Stimulated activated CD8-positive, alpha-beta memory T cell treated with anti-CD3 and anti-CD28 coated beads, Interleukin-2, amount 100 ng/mL, for 48 hours (primary cell): Measurements from ENCODE around the gene CDK13.
A peak's percentile ranks its signal among the peaks of the same experiment; 100 is the strongest.
"Not testable (repeated sequence)": the region's sequence is repeated elsewhere in the genome, so short reads cannot be mapped to it uniquely, and the experiment has no call there.

Experiments used
- DNase-seq, 2 donors: peaks; one replicate each; pipeline ENCODE4 v3.0.0-alpha.2; 2020; ENCODE audit warnings: low read depth in 2 of 2

CDK13 gene

DNA sequence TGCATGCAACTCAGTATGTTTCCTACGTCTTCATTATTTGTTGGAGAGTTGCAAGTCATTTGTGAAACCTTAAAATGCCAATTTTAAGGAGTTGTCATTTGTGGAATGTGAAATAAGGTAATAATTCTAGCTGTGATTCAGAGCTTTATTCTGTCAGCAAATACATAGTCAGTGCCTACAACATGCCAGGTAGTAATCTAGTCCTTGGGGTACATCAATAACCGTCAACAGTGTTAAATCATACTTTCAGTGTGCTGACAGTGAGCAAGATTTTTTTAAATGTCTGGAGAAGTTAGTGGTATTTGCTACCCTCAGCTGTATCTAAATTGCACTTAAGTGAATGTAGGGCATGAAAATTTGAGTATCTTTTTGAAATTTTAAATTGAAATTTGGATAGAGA, 147.7 kb downstream of the CDK13 start:
- no peak for DNase-seq

DNA sequence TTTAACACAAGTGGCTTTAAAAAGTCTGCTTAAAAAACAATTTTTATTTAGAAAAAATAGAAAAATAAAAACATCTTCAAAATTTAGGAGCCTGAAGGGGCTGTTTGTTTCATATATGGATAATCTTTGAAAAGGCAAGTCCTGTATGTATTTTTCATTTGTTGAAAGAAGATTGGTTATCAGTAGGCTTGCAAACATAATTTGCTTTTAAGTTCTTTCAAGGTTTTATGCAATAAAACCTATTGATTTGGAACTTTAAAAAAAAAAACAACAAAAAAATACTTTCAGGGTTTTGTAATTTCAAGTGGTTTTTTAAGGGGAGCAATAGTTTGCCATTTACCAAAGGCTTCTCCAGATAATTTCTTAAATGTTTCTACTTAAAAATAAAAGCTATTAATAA, 148.8 kb downstream of the CDK13 start:
- DNase-seq = no peak

DNA sequence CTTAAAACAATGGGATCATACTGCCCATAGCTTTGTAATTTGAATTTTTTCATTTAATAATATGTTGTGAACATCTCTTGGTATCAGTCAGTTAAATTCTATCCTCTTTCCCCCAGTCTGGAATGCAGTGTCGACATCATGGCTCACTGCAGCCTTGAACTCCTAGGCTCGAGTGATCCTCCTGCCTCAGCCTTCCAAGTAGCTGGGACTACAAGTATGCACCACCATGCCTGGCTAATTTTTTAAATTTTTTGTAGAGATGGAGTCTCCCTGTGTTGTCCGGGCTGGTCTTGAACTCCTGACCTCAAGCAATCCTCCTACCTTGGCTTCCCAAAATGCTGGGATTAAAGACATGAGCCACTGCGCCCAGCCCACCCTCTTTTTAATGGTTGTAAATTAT, 149.8 kb downstream of the CDK13 start:
- no peak for DNase-seq

DNA sequence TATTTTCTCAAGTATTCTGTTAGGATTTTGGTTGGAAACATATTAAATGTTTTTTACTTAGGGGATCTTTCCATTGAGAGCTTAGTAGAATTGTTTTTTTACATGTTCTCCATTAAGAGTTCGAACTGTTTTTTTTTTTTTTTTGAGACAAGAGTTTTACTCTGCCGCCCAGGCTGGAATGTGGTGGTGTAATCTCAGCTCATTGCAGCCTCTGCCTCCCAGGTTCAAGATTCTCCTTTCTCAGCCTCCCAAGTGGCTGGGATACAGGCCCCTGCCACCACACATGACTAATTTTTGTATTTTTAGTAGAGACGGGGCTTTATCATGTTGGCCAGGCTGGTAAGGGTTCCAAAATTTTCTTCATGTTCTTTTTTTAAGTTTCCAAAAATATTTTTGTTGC, 151.1 kb downstream of the CDK13 start:
- DNase-seq = no peak

DNA sequence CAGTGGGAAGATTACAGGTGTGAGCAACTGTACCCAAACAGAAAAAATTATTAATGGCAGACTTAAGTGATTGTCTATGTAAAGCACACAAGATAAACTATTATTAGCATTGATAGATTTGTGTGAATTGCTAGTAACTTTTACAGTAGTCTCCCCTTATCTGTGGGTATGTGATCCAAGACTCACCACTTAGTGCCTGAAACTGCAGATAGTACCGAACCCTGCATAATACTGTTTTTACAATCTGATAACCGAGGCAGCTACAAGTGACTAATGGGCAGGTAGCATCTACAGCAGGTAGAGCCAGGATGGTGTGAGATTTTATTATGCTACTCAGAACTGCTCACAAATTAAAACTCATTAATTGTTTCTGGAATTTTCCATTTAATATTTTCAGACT, 152.8 kb downstream of the CDK13 start:
- no peak for DNase-seq

DNA sequence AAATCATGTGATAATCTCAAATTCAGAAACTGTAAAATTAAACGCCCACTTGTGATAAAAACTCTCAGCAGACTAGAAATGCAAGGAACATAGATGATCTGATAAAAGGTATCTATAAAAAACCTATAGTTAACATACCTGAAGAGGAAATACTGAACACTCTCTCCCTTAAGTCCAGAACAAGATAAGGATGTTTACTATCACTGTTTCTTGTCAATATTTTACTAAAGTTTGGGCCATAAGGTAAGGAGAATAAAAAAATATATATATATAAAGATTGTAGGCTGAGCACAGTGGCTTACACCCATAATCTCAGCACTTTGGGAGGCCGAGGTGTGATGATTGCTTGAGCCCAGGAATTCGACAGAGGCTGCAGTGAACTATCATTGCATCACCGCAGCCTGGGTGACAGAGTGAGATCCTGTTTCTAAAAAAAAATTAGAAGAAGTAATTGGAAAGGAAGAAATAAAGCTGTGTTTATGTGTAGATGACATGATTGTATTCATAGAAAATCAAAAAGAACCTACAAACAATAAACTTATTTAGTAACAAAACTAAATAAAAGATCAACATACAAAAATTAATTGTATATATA, 155.9 kb downstream of the CDK13 start:
- DNase-seq = no peak

DNA sequence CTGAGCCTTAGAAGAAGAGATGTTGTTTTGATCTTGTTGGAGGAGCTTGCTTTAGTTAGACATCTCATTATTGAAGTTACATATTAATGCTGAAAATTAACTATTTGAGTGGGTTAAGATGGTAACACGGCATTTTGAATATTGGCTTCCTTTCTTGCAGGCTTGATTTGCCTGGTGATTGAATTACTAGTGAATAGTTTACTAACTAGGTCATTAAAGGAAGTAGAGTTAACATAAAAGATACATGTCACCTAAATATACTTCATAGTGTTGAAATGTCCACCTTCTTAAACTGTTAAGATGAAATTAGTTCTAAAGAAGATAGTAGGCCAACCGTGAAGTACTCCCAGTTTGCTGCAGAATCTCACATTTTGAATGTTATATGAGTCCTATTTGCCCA, 165.9 kb downstream of the CDK13 start:
- DNase-seq = no peak

DNA sequence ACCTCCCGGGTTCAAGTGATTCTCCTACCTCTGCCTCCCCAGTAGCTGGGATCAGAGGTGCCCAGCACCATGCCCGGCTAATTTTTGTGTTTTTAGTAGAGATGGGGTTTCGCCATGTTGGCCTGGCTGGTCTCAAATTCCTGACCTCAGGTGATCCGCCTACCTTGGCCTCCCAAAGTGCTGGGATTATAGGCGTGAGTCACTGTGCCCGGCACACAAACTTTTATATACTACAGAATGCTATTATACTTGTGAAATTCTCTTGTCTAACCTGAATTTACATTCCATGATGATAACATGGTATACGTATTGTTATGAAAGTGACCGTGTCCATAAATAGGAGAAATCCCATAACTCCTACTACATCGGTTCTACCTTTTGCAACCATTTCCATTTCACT, 167.1 kb downstream of the CDK13 start:
- not testable (repeated sequence) for DNase-seq

DNA sequence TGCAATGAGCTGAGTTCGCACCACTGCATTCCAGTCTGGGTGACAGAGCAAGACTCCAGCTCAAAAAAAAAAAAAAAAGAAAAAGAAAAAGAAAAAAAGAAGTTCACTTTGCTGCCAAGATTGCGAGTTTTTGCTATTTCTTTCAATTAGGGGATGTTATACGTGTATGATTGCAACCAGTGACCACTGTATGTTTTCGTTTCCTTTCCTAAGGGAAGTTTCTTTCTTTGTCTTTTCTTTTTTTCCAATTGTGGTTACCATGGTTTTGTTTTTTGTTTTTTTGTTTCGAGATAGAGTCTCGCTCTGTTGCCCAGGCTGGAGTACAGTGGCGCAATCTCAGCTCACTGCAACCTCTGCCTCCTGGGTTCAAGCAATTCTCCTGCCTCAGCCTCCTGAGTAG, 168.1 kb downstream of the CDK13 start:
- DNase-seq = not testable (repeated sequence)

DNA sequence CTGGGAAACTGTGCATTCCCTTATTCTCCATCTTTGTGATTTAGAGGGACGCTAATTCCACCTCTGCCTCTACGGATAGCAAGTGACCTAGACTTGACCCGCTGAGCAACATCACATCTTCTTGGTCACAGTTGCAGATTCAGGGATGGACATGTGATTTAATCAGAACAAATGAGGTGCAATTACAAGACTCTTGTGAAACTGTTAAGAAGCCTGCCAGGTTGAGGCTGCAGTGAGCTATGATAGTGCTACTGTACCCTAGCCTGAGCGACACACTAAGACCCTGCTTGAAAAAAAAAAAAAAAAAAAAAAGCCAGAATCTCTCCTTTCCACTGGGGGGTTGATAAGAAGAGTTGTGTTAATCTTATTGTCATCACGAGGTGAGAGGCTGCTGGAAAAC, 170.0 kb downstream of the CDK13 start:
- DNase-seq = no peak

DNA sequence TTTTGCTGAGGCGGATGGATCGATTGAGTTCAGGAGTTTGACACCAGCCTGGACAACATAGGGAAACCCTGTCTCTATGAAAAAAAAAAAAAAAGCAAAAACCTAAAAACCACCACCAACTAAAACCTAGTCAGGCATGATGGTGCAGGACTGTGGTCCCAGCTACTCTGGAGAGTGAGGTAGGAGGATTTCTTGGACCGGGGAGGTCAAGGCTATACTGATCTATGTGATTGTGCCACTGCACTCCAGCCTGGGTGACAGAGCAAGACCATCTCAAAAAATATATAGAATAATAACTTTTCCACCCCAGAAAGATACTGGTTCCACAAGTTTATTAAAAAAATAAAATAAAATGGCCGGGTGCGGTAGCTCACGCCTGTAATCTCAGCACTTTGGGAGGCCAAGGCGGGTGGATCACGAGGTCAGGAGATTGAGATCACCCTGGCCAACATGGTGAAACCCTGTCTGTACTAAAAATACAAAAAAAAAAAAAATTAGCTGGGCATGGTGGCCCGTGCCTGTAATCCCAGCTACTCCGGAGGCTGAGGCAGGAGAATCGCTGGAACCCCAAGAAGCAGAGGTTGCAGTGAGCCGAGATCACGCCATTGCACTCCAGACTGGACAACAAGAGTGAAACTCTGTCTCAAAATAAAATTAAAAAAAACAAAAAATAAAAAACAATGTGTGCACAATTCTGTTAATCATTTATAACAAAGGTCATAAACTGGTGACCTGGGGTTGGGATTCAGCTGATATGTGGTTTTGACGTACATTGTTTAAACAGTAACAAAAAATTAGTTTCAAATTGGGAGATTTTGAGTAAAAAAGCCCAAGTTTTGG, 172.3 kb downstream of the CDK13 start:
- DNase-seq = not testable (repeated sequence)

DNA sequence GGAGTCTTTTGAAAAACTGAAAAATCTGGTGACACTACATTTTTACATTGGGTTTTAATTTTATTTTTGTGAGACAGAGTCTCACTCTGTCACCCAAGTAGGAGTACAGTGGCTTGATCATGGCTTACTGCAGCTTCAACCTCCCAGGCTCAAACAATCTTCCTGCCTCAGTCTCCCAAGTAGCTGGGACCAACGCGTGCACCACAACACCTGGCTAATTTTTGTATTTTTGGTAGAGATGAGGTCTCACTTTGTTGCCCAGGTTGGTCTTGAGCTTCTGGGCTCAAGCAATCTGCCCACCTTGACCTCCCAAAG, 172.8 kb downstream of the CDK13 start:
- DNase-seq = no peak

DNA sequence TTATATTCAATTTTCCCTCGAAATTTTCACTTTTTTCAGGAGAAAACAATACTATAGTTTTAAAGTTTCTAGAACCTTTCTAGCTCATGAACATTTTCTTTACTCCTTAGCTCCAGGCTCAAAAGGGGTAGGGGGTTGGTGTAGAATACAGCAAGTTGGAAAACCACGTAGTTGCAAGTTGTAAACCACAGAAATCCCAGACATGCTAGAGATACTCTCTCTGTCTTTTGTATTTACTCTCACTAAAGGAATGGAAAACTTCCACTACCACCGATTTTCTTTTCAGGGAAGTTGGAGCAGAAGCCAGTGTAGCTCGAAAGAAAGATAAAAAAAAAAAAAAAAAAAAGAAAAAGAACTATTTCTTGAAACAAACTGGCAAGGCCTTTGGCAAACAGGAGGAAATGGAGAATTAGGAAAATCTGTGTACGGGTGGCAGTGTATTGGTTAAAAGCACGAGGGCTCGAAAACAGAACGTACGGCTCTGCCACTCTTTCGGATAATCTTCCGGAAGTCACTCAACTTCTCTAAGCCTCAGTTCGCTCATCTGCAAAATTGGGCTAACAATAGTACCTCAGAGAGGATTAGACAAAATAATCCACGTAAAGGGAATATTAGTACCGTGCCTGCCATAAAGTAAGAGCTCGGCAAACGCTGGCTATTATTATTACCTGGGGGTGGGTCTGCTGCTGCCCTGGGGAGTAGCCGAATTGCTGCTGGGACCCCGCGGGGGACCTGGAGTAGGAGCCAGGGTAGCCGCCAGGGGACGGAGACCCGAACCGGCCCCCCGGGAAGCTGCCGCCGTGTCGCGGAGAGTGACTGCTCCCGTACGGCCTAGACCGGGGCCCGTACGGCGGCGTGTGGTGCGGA, 183.7 kb downstream of the CDK13 start:
- DNase-seq = no peak

DNA sequence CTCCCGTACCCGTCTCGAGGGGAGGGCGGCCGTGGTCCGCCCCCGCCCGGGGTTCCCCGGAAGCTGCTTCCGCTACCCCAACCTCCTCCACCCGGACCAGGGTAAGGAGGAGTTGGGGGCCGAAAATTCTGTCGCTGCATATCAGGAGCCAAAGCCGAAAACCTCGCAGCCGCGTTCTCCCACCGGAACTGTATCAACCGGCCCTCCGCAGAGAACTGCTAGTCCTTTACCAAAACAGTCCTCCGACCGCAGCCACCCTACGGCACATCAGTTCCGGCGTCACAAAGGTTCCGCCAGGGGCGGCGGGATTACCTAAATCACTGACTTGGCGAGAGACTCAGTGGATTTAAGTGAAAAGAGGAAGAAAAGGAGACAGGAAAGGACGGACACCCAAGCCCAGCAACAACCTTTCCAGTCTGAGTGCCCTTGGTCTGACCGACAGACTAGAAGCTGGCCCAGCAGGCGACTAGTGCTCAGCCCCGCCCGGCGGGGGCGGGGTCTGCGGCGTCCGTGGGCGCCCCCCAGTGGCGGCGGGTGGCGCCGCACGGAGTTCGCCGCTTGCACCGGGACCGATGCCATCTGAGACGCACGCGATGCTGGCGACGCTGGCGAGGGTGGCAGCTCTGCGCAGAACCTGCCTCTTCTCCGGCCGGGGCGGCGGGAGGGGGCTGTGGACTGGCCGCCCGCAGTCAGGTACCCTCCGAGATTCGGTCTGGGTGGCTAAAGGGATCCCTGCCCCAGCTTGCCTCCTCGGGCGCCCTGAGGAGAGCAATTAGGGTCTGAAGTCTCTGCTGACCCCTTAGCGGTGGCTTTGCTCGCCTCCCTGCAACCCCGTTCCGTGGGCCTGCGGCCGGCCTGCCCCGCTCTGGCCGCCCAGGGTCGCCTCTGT, 184.6 kb downstream of the CDK13 start, which contains the start of the genes MPLKIP and SUGCT:
Gene MPLKIP (minus strand): TSS at position 195 of the 889 bp plus-strand sequence. CDS start 55 bp downstream, at position 140.
Gene SUGCT (plus strand): TSS at position 578 of the 889 bp plus-strand sequence.
- DNase-seq = peak; percentile 72 to 76

DNA sequence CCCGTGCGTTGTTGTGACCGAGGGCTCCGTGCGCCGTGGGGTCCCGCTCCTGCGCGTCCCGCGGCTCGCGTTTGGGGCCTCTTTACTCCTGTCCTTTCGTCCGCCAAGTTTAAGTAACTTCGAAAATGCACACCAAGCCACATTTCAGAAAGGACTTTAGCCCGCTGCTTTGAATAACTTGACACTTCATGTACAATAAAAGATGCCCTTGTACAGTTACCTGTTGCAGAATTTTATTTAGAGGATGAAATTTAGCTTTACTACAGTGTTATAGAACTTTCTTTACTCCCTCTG, 185.2 kb downstream of the CDK13 start:
- DNase-seq = no peak

DNA sequence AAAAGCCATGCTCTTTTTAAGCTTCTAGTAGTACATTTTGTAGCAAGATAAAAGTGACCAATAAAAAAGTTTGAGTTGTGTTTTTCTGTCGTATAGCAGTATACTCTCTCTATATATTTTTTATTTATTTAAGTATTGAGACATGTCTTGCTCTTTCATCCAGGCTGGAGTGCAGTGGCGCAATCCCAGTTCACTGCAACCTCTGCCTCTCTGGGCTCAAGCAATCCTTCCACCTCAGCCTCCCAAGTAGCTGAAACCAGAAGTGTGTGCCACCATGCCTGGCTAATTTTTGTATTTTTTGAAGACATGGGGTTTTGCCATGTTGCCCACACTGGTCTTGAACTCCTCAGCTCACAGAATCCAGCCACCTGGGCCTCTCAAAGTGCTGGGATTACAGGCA, 187.5 kb downstream of the CDK13 start:
- no peak for DNase-seq

DNA sequence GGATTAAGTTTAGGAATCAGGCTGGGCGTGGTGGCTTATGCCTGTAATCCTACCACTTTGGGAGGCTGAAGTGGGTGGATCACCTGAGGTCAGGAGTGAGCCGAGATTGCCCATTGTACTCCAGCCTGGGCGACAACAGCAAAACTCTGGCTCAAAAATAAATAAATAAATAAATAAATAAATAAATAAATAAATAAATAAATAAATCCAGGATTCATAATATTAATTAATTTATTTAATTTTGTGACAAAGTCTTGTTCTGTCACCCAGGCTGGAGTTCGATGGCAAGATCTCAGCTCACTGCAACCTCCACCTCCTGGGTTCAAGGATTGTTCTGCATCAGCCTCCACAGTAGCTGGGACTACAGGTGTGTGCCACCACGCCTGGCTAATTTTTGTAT, 188.9 kb downstream of the CDK13 start:
- no peak for DNase-seq

DNA sequence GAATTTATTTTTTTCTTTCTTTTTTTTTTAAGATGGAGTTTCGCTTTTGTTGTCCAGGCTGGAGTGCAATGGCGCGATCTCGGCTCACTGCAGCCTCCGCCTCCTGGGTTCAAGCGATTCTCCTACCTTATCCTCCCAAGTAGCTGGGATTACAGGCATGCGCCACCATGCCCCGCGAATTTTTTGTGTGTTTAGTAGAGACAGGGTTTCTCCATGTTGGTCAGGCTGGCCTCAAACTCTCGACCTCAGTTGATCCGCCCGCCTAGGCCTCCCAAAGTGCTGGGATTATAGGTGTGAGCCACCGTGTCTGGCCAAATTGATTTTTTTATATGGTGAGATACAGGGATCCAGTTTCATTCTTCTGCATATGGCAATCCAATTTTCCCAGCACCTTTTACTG, 189.8 kb downstream of the CDK13 start:
- not testable (repeated sequence) for DNase-seq

DNA sequence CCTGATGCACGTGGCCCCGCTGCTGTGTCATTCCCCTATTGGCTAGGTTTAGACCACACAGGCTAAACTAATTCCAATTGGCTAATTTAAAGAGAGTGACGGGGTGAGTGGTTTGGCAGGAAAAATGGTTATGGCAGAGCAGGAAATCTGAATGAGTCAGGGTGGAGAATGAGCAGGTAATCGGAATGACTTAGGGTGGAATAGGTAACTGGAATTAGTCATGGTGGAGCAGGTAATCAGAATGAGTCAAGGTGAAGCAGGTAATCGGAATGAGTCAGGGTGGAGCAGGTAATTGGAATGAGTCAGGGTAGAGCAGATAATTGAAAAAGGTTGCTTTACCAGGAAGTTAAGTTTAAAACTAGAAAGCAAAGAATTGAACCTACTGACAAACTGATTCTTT, 191.9 kb downstream of the CDK13 start:
- DNase-seq = not testable (repeated sequence)

DNA sequence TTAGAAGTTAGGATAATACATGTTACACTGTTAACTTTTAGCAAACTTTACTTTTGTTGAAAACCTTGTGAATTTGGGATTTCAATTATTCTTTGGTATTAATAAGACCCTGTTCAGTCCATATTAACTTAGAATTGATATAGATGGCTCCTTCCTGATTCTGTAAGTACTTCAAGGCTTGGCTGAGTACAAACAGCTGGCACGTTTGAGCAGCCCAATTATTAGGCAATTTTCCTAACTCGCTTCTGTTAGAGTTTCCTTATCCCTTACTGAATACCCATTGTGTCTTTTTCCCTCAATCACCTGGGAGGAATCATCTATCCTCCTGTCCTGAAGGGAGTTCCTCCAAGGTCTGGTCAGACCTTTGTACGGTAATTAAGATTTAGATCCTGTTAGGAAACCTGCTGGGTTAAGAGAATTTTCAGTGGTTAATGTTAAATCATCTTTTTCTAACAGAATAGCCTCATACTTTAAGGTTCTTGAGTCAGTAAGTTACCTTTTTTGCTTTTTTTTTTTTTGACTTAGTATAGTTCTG, 195.6 kb downstream of the CDK13 start:
- DNase-seq = not testable (repeated sequence)
